GM21526 (cell line): ENCODE measurements around the gene GSG1.
"Not testable (repeated sequence)": the region's sequence is repeated elsewhere in the genome, so short reads cannot be mapped to it uniquely, and the experiment has no call there.

Source experiments
- ATAC-seq: cut with Tn5 transposase; IDR thresholded peaks from one replicate; pipeline ENCODE4 v1.9.1; 2021; ENCODE audit warnings: moderate library complexity; ENCODE audit not compliant: unreplicated experiment, low FRiP score

GSG1 gene

DNA sequence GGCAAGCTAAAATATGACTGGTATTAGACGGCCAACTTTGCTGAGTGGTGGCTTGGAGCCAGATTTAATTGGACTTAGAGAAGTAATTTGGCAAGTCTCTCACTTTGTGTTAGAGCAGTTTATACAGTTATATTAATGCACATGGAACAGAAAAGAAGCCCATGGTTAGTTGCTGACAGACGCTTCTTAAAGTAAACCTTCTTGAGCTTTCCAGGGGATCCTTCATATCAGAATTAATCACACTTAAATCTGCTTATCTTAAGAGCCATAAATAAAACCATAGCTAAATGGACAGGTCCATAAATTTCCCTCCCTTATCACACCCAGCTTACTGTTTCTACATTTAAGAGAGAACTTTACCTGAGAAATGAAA, 9.6 kb downstream of the GSG1 start:
- ATAC-seq, result no peak

DNA sequence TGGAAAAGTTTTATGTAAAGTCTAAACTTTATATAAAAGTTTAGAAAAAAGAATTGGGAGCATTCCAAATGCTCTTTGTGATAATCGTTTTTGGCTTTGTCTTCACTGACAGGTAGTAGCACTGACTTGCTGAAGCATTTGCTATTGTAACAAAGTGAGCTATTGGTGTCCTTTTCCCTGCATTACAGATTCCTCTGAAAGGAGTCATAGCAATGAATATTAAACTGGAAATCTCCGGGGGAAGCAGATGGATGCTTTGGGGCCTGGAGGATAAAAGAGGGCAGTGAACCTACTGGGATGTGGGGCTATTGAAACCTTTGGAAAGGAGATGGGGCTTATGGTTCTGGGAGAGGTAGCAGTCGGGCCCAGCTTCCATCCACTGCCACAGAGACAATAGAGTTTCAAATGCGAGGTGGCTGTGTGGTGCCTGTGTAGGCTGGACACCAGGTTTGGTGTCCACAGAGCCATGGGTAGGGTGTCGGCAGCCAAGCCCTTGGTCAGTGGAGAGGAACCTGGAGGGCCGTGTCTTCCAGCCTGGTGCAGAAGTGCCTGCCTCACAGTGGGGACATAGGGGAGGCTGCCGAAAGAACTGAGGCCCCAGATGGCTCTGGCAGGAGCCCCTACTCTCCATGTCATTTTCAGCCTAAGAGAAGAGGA, 10.1 kb downstream of the GSG1 start:
- no peak for ATAC-seq

- ATAC-seq, result no peak
Measured at GRCh38 chr12:13091832-13092231, 11.6 kb downstream of the GSG1 start.

DNA sequence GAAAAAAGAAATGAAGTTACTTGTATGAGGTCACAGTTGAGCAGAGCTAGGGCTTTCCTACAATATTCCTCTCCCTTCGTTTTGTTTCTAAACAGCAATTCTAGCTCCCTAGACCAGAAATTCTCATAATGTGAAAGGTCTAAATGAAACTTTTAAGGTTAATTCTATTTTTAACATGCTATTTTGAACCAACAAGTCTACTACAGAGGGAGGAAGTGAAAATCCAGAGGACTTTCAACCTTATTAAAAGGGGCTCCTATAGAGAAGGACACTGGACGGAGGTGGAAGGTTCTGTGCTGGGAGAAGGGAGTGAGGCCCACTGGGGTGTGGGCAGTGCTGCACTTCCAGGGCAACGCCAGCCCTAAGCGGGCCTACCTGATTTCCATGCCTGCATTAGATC, 13.4 kb downstream of the GSG1 start:
- ATAC-seq, result no peak

GRCh38 chr12:13088496-13088895, 15.0 kb downstream of the GSG1 start:
- no peak for ATAC-seq

DNA sequence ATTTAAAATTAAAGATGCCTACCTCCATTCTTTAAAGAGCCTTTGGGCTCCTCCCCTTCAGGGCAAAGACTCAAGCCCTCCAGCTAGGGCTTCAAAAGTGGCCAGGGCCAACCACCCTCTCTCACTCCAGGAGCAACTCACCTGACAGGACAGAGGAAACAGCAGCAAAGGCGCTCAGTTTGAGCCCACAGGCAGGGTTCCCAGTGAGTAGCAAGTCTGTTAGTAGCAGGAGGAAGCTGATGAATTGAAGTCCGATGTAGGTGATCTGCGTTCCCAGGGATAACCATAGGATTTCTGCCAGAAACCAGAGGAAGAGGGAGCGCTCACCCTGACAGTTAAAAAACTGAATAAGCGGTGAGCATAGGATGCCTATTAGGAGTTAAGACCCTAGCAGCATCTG, 15.7 kb downstream of the GSG1 start:
- no peak for ATAC-seq

DNA sequence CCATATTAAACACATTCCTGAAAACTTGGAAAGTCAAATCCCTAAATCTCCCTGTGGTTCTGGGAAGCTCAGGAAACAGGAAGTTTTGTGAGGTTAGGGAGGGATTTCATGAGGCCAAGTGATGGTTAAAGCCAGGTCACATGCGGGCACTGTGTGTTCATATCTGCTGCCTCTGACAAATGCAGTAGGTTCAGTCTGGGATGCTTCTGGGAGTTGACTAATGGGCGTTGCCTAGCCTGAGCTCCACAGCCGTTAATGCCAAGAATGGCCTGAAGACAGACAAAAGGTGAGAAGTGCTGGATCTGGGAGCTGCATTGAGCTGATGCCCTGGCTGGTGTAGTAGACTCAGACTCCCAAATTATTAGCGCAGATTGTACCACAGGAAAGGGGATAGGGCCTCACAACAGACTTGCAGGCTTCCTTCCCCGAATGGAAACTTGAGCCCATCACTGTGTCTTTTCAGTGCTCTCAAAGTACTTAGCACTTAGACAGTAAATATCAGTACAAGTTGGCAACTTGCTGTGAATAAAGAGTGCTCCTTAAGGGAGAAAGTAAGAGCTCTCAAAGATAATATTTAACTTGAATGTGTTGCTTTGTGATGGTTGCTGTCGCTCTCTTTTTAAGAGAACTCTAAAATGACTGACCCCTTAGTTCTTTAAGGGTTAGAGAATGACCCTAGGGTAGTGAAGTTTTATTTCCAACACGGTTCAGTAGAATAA, 17.3 kb downstream of the GSG1 start:
- no peak for ATAC-seq

GRCh38 chr12:13084898-13085640, 18.4 kb downstream of the GSG1 start:
- no peak for ATAC-seq

DNA sequence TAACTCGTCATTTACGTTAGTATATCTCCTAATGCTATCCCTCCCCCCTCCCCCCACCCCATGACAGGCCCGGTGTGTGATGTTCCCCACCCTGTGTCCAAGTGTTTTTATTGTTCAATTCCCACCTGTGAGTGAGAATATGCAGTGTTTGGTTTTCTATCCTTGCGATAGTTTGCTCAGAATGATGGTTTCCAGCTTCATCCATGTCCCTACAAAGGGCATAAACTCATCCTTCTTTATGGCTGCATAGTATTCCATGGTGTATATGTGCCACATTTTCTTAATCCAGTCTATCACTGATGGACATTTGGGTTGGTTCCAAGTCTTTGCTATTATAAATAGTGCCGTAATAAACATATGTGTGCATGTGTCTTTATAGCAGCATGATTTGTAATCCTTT, 19.8 kb downstream of the GSG1 start:
- not testable (repeated sequence) for ATAC-seq

DNA sequence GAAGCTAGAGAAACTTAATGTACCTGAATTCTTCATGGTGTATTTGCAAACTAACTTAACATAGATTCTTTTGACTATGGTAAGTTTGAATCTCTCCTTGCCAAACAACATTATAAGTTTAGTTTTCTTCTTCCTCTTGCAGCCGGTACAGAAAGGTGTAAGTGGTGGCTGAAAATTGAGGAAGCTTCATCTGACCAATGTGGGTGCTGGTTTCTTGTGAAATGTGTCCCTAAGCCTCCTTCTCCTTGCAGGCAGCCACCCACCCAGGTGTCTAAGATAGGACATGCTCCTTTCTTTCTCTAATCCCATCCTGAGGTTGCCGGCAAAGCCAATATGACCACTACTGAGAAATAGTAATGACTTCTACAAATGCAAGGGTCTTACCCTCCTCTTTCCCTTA, 20.6 kb downstream of the GSG1 start:
- no peak for ATAC-seq

GRCh38 chr12:13080266-13080665, 23.2 kb downstream of the GSG1 start:
- ATAC-seq, result no peak

- no peak for ATAC-seq
Measured at GRCh38 chr12:13079440-13079906, 24.0 kb downstream of the GSG1 start.

DNA sequence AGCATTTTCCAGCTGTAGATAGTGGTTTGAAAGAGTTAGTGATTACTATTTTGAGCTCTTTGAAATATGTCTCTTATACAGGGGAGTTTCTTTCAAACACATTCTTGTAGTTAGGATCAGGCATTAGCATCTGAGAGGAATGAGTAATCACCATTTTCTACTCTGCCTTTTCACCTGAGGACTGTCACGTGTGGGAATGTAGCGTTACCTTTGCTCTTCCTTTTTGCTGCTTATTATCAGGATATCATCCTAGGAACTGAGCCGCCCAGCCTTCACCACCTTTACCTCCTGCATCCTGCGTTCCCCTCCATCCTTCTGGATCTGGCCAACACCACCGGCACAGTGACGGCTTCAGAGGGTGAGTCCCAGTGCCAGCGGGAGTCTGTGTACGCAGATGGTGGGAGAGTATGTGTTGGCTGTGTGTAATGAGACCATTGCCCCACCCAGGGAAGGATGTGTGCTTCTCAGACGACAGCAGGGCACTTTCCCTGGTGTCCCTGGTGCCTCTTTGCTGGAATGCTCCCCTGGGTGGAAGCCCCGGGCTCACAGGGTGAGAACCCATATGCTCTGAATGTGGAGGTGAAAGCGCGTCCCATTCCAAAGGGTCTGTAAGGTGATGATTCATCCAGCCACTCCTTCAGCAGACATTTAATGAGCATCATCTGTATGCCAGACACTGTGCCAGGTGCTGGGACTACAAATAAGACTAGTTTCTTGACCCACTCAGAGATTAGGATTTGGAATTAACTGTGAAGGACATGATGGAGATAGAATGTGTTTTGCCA, 27.5 kb downstream of the GSG1 start:
- ATAC-seq, result no peak

DNA sequence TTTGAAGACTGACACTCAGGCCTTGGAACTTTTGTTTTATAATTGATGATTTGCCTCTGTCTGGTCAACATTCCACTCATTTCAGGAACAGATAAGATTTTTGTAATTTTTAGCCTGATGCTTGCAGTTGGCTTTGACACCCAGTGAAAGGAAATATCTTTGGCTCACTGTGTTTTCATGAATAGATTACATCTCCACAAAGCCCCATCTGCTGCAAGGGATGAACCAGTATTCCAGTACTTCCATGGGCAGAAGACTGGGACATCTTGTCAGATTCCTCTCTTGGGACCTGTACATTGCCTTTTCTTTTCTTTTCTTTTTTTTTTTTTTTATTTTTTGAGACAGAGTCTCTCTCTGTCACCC, 28.4 kb downstream of the GSG1 start:
- ATAC-seq, result no peak

GRCh38 chr12:13074396-13075117, 28.9 kb downstream of the GSG1 start:
- ATAC-seq, result no peak

- no peak for ATAC-seq
Measured at GRCh38 chr12:13073173-13073572, 30.3 kb downstream of the GSG1 start.

- ATAC-seq, result no peak
Measured at GRCh38 chr12:13071305-13072280, 31.9 kb downstream of the GSG1 start.

GRCh38 chr12:13069380-13069779, 34.1 kb downstream of the GSG1 start:
- ATAC-seq, result no peak

DNA sequence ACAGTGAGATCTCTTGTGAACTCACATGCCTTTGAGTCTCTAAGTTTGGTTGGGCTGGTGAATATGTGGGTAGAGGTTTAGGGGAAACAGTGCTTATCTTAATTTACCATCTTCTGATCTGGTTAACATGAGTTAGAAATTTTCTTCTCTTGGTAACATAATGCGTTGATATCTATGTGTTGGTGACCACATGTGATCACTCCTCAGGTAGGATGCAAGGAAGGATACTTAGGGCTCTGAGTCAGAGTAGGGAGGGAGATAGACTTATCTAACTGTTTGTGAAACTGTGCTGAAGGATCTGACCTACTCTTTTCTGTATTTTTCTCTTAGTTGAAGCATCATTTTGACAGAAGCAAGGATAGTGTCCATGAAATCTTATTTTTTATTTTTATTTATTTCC, 36.1 kb downstream of the GSG1 start:
- ATAC-seq, result no peak
